ENCODE measurements around the gene ADRB1. TPM values are rescaled to one million over a fixed set of nuclear protein-coding genes. Genes with fewer than 3 reads are reported as not detected.

The ADRB1 gene
- total RNA-seq, 1 experiment from 2014 or later: 2.3 TPM

DNA sequence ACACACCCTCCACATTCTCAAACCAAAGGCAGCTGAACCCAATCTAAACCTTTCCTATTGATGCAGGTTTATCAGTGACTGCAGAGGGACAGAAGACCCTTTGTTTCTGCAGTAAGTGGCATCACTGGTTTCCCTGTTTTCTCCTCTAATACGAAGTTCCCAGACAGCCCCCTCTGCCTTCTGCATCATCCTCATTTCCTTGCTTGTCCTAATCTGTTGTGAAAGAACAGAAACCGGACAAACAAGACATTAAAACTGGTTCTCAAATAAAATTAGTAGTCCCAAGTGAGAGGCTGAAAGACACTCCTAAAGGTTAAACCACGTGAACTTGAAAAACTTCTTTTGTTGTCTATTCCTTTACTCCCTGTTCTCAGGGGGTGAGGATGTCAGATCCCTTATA is 10.1 kb upstream of the ADRB1 start:
- no peaks in the 10 kb centered on the region for H3K27me3 ChIP-seq (replicated peaks; ENCODE audit: control insufficient read depth, insufficient read depth, low read length)
- no peak for DNase-seq
- no peak overlapping the region for H3K4me3 ChIP-seq (ENCODE audit: low read depth, low read length)
- H3K36me3 Mint-ChIP-seq (ENCODE audit: insufficient read depth, unreplicated experiment): no peaks in the 10 kb centered on the region
- CTCF ChIA-PET: no interaction called here
- no TSS peak for BruUV-seq (replicated peaks)
- intact Hi-C loops (cut with micrococcal nuclease; ENCODE audit: unreplicated experiment): no loop called here
- TF ChIP-seq, protein P1, sequence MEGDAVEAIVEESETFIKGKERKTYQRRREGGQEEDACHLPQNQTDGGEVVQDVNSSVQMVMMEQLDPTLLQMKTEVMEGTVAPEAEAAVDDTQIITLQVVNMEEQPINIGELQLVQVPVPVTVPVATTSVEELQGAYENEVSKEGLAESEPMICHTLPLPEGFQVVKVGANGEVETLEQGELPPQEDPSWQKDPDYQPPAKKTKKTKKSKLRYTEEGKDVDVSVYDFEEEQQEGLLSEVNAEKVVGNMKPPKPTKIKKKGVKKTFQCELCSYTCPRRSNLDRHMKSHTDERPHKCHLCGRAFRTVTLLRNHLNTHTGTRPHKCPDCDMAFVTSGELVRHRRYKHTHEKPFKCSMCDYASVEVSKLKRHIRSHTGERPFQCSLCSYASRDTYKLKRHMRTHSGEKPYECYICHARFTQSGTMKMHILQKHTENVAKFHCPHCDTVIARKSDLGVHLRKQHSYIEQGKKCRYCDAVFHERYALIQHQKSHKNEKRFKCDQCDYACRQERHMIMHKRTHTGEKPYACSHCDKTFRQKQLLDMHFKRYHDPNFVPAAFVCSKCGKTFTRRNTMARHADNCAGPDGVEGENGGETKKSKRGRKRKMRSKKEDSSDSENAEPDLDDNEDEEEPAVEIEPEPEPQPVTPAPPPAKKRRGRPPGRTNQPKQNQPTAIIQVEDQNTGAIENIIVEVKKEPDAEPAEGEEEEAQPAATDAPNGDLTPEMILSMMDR (IDR thresholded peaks at IDR 0.05; ENCODE audit: insufficient read depth in 1 of 2, low read depth in 1 of 2, low read length in 1 of 2, severe bottlenecking in 1 of 2, unreplicated experiment in 1 of 2): no peak
- H3K4me1 ChIP-seq: no peaks in the 10 kb centered on the region
- no peaks in the 10 kb centered on the region for H3K9me3 ChIP-seq
- no peak overlapping the region for H3K27ac Mint-ChIP-seq (ENCODE audit: unreplicated experiment)
- no peaks in the 10 kb centered on the region for H3K27me3 Mint-ChIP-seq (ENCODE audit: insufficient read depth, unreplicated experiment)
- peaks cover 12% of the 10 kb centered on the region for H3K4me1 Mint-ChIP-seq (ENCODE audit: low read depth, unreplicated experiment)
- no peaks in the 10 kb centered on the region for H3K9me3 Mint-ChIP-seq (ENCODE audit: unreplicated experiment)
- POLR2A ChIA-PET: no interaction called here
- no peak overlapping the region for H3K4me3 Mint-ChIP-seq (ENCODE audit: unreplicated experiment)
- no peaks in the 10 kb centered on the region for H3K36me3 ChIP-seq (ENCODE audit: control insufficient read depth, insufficient read depth, low read length)

DNA sequence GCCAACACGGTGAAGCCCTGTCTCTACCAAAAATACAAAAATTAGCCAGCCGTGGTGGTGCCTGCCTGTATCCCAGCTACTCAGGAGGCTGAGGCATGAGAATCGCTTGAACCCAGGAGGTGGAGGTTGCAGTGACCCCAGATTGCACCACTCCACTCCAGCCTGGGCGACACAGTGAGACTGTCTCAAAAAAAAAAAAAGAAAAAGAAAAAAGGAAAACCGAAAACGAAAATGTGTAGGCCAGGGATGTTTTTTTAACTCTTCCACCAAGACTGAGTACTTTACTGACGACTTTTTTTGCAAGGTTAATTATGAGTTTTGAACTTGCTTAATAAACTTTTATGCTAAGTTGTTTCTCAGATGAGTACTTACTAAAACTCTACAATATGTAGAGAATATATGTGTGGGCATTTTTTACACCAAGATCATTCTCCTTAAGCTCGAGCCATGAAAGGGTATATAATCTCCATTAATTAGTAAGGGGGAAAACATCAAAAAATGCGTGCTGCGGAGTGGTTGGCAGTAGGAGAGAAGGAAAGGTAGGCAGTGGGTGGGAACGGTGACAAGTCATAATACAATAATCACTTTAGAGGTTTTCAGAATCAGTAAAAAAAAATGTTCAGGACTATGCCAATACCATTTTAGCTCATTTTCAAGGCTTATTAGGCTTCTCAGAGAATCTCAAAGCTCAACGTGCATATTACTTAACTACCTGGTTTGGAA is 8.6 kb upstream of the ADRB1 start:
- CTCF ChIA-PET: interaction anchor here (0.9 kb wide), 1 partner anchor 13 kb away, joined by 4 read pairs; no protein-coding TSS in a partner anchor
- no peaks in the 10 kb centered on the region for H3K4me1 Mint-ChIP-seq (ENCODE audit: low read depth, unreplicated experiment)
- BruUV-seq (replicated peaks): no TSS peak

DNA sequence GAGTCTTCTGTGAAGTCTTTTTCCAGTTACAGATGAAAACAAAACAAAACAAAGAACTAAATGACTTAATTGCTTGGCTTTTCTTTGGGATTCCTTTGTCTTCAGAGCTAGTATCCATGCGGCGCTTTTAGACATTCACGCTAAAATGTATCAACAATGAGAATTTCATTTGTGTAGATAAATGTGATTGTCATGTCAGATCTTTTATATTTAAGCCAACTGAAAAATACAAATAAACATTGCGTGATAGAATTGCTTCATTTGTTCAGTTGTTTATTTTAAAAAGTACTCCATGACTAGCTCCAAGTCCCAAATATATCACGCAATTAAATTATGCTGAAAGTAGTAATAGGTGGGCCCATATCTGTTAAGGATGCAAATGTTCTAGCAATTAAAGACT is 7.9 kb upstream of the ADRB1 start:
- Mint-ChIP-seq H3K4me1 (ENCODE audit: low read depth, unreplicated experiment) (no peaks in the 10 kb centered on the region), H3K9me3 (ENCODE audit: unreplicated experiment) (no peaks in the 10 kb centered on the region), H3K27ac (ENCODE audit: unreplicated experiment) (no peak overlapping the region), H3K4me3 (ENCODE audit: unreplicated experiment) (no peak overlapping the region), H3K36me3 (ENCODE audit: insufficient read depth, unreplicated experiment) (no peaks in the 10 kb centered on the region), H3K27me3 (ENCODE audit: insufficient read depth, unreplicated experiment) (peaks cover 7% of the 10 kb centered on the region)
- Histone ChIP-seq H3K9me3 (no peaks in the 10 kb centered on the region), H3K4me1 (no peaks in the 10 kb centered on the region), H3K27me3 (replicated peaks; ENCODE audit: control insufficient read depth, insufficient read depth, low read length) (no peaks in the 10 kb centered on the region), H3K36me3 (ENCODE audit: control insufficient read depth, insufficient read depth, low read length) (no peaks in the 10 kb centered on the region), H3K4me3 (ENCODE audit: low read depth, low read length) (no peak overlapping the region)
- ChIA-PET CTCF (interaction anchor here (0.9 kb wide), 1 partner anchor 14 kb away, joined by 4 read pairs; no protein-coding TSS in a partner anchor), POLR2A (no interaction called here)
- BruUV-seq (replicated peaks): no TSS peak
- intact Hi-C loops (cut with micrococcal nuclease; ENCODE audit: unreplicated experiment): no loop called here
- no peak for DNase-seq
- TF ChIP-seq, protein P1 (IDR thresholded peaks at IDR 0.05; ENCODE audit: insufficient read depth in 1 of 2, low read depth in 1 of 2, low read length in 1 of 2, severe bottlenecking in 1 of 2, unreplicated experiment in 1 of 2): no peak

More for the DNA sequence above, 8.6 kb upstream of the ADRB1 start:
- Histone ChIP-seq H3K9me3 (no peaks in the 10 kb centered on the region), H3K36me3 (ENCODE audit: control insufficient read depth, insufficient read depth, low read length) (no peaks in the 10 kb centered on the region), H3K4me1 (no peaks in the 10 kb centered on the region), H3K27me3 (replicated peaks; ENCODE audit: control insufficient read depth, insufficient read depth, low read length) (no peaks in the 10 kb centered on the region), H3K4me3 (ENCODE audit: low read depth, low read length) (no peak overlapping the region)
- TF ChIP-seq, protein P1 (IDR thresholded peaks at IDR 0.05; ENCODE audit: insufficient read depth in 1 of 2, low read depth in 1 of 2, low read length in 1 of 2, severe bottlenecking in 1 of 2, unreplicated experiment in 1 of 2): no peak
- intact Hi-C loops (cut with micrococcal nuclease; ENCODE audit: unreplicated experiment): no loop called here
- no peak for DNase-seq
- H3K36me3 Mint-ChIP-seq (ENCODE audit: insufficient read depth, unreplicated experiment): no peaks in the 10 kb centered on the region
- H3K4me3 Mint-ChIP-seq (ENCODE audit: unreplicated experiment): no peak overlapping the region
- no peak overlapping the region for H3K27ac Mint-ChIP-seq (ENCODE audit: unreplicated experiment)
- H3K9me3 Mint-ChIP-seq (ENCODE audit: unreplicated experiment): no peaks in the 10 kb centered on the region
- peaks cover 4% of the 10 kb centered on the region for H3K27me3 Mint-ChIP-seq (ENCODE audit: insufficient read depth, unreplicated experiment)
- POLR2A ChIA-PET: interaction anchor here (0.7 kb wide), 1 partner anchor 76 kb away, joined by 4 read pairs; no protein-coding TSS in a partner anchor

Measured in Caco-2 (cell line).